ENCODE data around the gene ATP10B.
"Not testable (repeated sequence)": the region's sequence is repeated elsewhere in the genome, so short reads cannot be mapped to it uniquely, and the experiment has no call there.

Gene ATP10B

DNA sequence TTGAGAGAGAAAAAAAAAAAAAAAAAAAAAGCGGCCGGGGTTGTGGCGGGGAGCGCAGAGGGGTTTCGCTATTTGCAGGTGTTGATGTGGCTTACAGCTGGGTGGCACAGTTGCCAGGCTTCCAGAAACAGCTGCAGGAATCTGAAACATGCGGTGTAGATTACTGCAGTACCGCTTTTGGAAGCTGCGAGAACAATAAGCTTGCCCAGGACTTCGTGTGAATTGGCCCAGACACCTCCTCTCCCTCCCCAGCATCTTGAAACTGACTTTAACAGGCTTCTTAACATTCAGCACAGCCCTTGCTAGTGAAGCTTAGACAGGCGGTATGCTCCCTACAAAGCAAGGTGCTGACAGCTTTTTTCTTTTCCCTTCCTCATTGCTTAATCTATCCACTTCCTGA, 104.0 kb downstream of the ATP10B start:
- Histone ChIP-seq H3K4me1 (ENCODE audit: control insufficient read depth in 1 of 2, insufficient read depth in 2 of 2, low read length in 2 of 2) (no peaks in the 10 kb centered on the region), H3K27ac (ENCODE audit: low read length) (no peak overlapping the region), H3K9me3 (ENCODE audit: control insufficient read depth in 1 of 2, low read length in 2 of 2) (no peaks in the 10 kb centered on the region), H3K4me3 (ENCODE audit: low read depth in 1 of 2, low read length in 2 of 2) (no peak overlapping the region), H3K27me3 (ENCODE audit: low read depth, low read length) (no peaks in the 10 kb centered on the region), H3K36me3 (ENCODE audit: control insufficient read depth in 1 of 2, insufficient read depth in 2 of 2, low read length in 2 of 2) (no peaks in the 10 kb centered on the region)

DNA sequence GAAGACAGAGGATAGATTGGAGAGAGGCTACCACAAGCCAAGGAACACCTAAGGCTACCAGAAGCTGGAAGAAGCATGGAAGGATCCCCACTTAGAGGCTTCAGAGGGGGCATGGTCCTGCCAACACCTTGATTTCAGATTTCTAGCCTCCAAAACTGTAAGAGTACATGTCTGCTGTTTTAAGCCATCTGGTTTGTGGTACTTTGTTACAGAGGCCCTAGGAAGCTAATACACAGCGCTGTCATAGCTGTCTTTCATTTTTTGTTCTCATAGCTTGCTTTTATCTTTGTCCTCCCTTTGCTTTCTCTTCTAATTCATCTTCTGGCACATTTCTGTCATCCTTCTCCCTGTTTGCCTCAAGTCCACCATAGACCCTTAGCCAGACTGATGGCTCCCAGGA, 104.5 kb downstream of the ATP10B start:
- H3K9me3 ChIP-seq (ENCODE audit: control insufficient read depth in 1 of 2, low read length in 2 of 2): no peaks in the 10 kb centered on the region
- H3K4me3 ChIP-seq (ENCODE audit: low read depth in 1 of 2, low read length in 2 of 2): no peak overlapping the region
- no peaks in the 10 kb centered on the region for H3K36me3 ChIP-seq (ENCODE audit: control insufficient read depth in 1 of 2, insufficient read depth in 2 of 2, low read length in 2 of 2)
- H3K4me1 ChIP-seq (ENCODE audit: control insufficient read depth in 1 of 2, insufficient read depth in 2 of 2, low read length in 2 of 2): no peaks in the 10 kb centered on the region
- no peaks in the 10 kb centered on the region for H3K27me3 ChIP-seq (ENCODE audit: low read depth, low read length)
- H3K27ac ChIP-seq (ENCODE audit: low read length): no peak overlapping the region

DNA sequence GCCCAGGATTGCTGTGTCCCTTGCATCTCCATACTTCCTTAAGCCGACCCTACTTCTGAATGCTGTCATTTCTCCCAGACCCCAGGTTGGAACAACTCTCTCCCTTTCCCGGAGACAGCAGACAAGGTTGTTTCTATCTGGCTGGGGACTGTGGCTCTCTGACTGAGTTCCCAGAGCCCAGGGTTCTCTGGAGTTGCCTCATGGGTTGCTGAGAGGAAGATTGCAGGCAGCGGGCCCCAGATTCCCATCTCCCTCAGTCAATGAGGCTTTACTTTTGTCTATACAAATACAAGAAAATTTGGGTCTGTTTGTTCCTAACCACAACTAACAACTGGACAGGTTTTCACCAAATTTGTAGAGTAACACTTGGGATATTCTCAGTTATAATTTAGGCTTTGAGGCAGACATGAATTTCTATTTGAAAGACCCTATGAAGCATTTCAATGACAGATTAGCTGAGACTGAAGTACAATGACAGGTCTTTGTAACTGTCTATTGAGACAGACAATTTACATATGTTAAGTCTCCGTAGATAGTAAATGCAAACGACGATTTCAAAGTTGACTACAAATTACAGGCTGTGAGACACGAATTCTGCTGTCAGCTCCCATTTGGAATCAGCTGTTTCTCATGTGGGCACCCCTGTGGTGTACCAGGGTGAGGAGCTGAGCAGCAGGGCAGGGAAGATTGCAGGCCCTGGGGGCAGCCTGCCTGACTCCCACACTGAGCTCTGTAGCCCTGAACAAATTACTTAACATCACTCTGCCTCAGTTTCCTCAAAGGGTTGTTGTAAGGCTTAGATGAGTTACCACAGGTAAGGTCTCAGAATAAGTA, 107.5 kb downstream of the ATP10B start:
- Histone ChIP-seq H3K27ac (ENCODE audit: low read length) (no peak overlapping the region), H3K36me3 (ENCODE audit: control insufficient read depth in 1 of 2, insufficient read depth in 2 of 2, low read length in 2 of 2) (no peaks in the 10 kb centered on the region), H3K4me1 (ENCODE audit: control insufficient read depth in 1 of 2, insufficient read depth in 2 of 2, low read length in 2 of 2) (no peaks in the 10 kb centered on the region), H3K4me3 (ENCODE audit: low read depth in 1 of 2, low read length in 2 of 2) (no peak overlapping the region), H3K9me3 (ENCODE audit: control insufficient read depth in 1 of 2, low read length in 2 of 2) (no peaks in the 10 kb centered on the region), H3K27me3 (ENCODE audit: low read depth, low read length) (no peaks in the 10 kb centered on the region)

DNA sequence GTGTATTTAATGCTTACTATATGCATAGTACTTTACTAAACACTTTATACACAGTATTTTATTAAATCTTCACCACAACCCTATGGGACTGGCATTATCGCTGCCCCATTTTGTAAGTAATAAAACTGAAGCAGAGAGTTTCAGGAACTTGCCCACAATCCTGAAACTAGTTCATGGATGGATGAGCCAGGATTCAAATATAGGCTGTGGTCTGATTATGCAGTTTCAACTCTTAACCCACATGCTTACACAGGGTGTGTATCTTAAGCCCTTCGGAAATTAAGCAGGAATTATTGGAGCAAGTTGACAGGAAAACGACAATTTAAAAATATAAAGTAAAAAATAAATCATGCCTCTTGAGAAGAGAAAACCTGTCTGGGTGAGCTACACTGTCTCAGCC, 109.0 kb downstream of the ATP10B start:
- H3K4me1 ChIP-seq (ENCODE audit: control insufficient read depth in 1 of 2, insufficient read depth in 2 of 2, low read length in 2 of 2): no peaks in the 10 kb centered on the region
- H3K36me3 ChIP-seq (ENCODE audit: control insufficient read depth in 1 of 2, insufficient read depth in 2 of 2, low read length in 2 of 2): no peaks in the 10 kb centered on the region

DNA sequence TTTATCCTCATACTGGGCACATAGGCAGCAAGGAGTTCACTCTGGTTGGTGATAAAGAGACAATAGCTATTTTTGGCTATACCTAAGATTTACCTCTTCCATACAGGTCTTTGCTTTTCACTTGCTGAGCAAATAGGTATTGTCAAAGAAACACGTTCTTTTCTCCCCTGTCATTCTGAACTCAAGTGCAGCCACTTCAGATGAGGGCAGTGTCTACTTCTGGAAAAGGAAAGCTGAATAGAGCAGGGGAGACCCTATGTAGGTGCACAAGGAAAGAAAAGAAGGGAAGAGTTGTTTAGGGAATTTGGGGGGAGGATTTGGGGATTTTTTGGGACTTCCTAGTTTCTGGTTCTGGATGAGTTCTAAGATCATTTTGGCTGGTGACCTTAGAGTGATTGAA, 109.6 kb downstream of the ATP10B start:
- H3K36me3 ChIP-seq (ENCODE audit: control insufficient read depth in 1 of 2, insufficient read depth in 2 of 2, low read length in 2 of 2): no peaks in the 10 kb centered on the region
- H3K4me3 ChIP-seq (ENCODE audit: low read depth in 1 of 2, low read length in 2 of 2): no peak overlapping the region
- H3K4me1 ChIP-seq (ENCODE audit: control insufficient read depth in 1 of 2, insufficient read depth in 2 of 2, low read length in 2 of 2): no peaks in the 10 kb centered on the region
- no peaks in the 10 kb centered on the region for H3K27me3 ChIP-seq (ENCODE audit: low read depth, low read length)
- no peak overlapping the region for H3K27ac ChIP-seq (ENCODE audit: low read length)
- no peaks in the 10 kb centered on the region for H3K9me3 ChIP-seq (ENCODE audit: control insufficient read depth in 1 of 2, low read length in 2 of 2)

More for the DNA sequence above, 109.0 kb downstream of the ATP10B start:
- Histone ChIP-seq H3K27ac (ENCODE audit: low read length) (no peak overlapping the region), H3K4me3 (ENCODE audit: low read depth in 1 of 2, low read length in 2 of 2) (no peak overlapping the region), H3K9me3 (ENCODE audit: control insufficient read depth in 1 of 2, low read length in 2 of 2) (no peaks in the 10 kb centered on the region), H3K27me3 (ENCODE audit: low read depth, low read length) (no peaks in the 10 kb centered on the region)

DNA sequence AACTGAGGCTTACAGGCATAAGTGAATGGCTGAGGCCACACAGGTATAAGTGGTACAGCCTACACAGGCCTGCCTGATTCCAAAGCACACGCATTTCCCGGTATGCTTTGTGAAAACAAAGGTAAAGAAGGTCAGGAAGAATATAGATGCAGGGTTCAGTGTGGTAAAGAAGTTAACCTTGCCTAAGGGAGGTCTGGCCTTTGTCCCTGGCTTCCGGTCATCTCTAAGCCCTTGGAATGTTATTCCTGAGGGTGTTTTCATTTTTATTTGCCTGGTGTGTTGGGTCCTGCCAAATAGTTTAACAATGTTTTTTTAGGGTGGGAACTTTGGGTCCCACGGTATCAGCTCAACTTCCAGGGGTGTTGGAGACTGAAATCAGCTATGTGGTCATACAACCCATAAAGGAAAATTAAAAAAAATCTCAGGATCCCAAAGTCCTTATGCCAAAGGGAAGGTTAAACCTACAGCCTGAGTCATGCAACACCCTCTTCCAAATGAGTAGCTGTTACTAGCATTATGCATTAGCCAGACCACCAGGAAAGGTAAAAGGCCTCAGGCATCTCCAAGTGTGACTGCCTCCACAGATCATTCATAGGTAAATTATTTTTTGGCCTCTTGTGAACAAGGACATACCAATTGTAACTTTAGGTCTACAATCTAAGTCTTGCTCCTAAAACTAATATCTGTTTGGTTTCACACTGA, 124.6 kb downstream of the ATP10B start:
- Histone ChIP-seq H3K27me3 (ENCODE audit: low read depth, low read length) (no peaks in the 10 kb centered on the region), H3K27ac (ENCODE audit: low read length) (no peak overlapping the region), H3K36me3 (ENCODE audit: control insufficient read depth in 1 of 2, insufficient read depth in 2 of 2, low read length in 2 of 2) (no peaks in the 10 kb centered on the region), H3K4me1 (ENCODE audit: control insufficient read depth in 1 of 2, insufficient read depth in 2 of 2, low read length in 2 of 2) (no peaks in the 10 kb centered on the region), H3K9me3 (ENCODE audit: control insufficient read depth in 1 of 2, low read length in 2 of 2) (no peaks in the 10 kb centered on the region), H3K4me3 (ENCODE audit: low read depth in 1 of 2, low read length in 2 of 2) (no peak overlapping the region)

DNA sequence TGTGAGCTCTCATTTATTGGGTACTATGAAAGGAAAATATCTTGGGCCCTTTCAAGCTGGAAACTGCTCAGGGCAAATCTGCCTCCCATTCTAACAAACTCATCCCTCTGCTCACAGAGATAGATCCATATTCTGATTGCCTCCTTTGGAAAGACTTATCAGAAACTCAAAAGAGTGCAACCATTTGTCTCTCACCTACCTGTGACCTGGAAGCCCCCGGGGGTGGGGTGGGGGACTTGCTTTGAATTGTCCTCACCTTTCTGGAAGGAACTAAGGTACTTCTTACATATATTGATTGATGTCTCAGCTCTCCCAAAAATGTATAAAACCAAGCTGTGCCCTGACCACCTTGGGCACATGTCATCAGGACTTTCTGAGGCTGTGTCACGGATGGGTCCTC, 125.3 kb downstream of the ATP10B start:
- H3K27me3 ChIP-seq (ENCODE audit: low read depth, low read length): no peaks in the 10 kb centered on the region
- no peaks in the 10 kb centered on the region for H3K4me1 ChIP-seq (ENCODE audit: control insufficient read depth in 1 of 2, insufficient read depth in 2 of 2, low read length in 2 of 2)
- no peaks in the 10 kb centered on the region for H3K9me3 ChIP-seq (ENCODE audit: control insufficient read depth in 1 of 2, low read length in 2 of 2)
- H3K27ac ChIP-seq (ENCODE audit: low read length): no peak overlapping the region
- no peaks in the 10 kb centered on the region for H3K36me3 ChIP-seq (ENCODE audit: control insufficient read depth in 1 of 2, insufficient read depth in 2 of 2, low read length in 2 of 2)
- no peak overlapping the region for H3K4me3 ChIP-seq (ENCODE audit: low read depth in 1 of 2, low read length in 2 of 2)

DNA sequence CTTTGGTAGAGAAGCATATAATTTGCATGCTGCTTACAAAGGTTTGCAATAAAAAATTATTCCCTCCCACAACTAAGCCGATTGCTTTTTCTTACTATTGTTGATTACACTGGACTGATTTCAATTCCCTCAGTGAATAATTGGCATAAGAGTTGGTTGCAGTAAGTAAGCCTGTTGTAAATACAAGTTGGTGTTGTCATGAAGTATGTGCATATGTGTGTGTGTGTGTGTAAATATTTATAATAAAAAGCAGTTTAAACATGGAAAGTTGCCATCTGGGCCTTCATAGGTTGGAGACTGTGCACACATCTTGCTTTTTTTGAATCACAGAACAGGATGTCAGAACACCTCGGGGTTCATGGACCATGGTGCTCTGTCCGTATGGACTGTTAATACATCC, 131.2 kb downstream of the ATP10B start:
- H3K36me3 ChIP-seq (ENCODE audit: control insufficient read depth in 1 of 2, insufficient read depth in 2 of 2, low read length in 2 of 2): no peaks in the 10 kb centered on the region
- no peak overlapping the region for H3K27ac ChIP-seq (ENCODE audit: low read length)
- no peaks in the 10 kb centered on the region for H3K4me1 ChIP-seq (ENCODE audit: control insufficient read depth in 1 of 2, insufficient read depth in 2 of 2, low read length in 2 of 2)
- H3K4me3 ChIP-seq (ENCODE audit: low read depth in 1 of 2, low read length in 2 of 2): no peak overlapping the region
- H3K27me3 ChIP-seq (ENCODE audit: low read depth, low read length): no peaks in the 10 kb centered on the region
- H3K9me3 ChIP-seq (ENCODE audit: control insufficient read depth in 1 of 2, low read length in 2 of 2): no peaks in the 10 kb centered on the region

DNA sequence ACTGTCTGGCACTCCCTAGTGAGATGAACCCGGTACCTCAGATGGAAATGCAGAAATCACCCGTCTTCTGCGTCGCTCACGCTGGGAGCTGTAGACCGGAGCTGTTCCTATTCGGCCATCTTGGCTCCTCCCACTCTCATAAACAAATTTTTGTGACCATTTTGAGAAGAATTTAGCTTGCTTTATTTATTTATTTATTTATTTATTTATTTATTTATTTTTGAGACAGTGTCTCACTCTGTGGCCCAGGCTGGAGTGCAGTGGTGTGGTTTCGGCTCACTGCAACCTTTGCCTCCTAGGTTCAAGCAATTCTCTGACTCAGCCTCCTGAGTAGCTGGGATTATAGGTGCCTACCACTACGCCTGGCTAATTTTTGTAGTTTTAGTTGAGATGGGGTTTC, 136.5 kb downstream of the ATP10B start:
- not testable (repeated sequence) for H3K36me3 ChIP-seq (ENCODE audit: control insufficient read depth in 1 of 2, insufficient read depth in 2 of 2, low read length in 2 of 2); H3K9me3 ChIP-seq (ENCODE audit: control insufficient read depth in 1 of 2, low read length in 2 of 2); H3K27me3 ChIP-seq (ENCODE audit: low read depth, low read length); H3K4me3 ChIP-seq (ENCODE audit: low read depth in 1 of 2, low read length in 2 of 2); H3K27ac ChIP-seq (ENCODE audit: low read length); H3K4me1 ChIP-seq (ENCODE audit: control insufficient read depth in 1 of 2, insufficient read depth in 2 of 2, low read length in 2 of 2)

DNA sequence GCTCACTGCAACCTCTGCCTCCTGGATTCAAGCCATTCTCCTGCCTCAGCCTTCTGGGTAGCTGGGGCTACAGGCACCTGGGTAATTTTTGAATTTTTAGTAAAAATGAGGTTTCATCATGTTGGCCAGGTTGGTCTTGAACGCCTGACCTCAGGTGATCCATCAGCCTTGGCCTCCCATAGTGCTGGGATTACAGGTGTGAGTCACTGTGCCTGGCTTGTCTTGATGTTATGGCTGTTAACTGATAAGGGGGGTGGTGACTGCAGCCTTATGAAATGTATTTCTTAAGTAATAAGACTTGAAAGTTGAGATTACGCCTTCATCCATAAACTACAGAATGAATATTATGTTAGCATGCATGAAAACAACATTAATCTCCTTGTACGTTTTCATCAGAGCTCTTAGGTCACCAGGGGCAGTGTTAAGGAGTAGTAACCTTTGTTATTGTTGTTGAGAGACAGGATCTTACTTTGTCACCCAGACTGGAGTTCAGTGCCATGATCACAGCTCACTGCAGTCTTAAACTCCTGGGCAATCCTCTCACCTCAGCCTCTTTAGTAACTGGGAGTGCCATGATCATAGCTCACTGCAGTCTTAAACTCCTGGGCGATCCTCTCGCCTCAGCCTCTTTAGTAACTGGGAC, 148.3 kb downstream of the ATP10B start:
- H3K9me3 ChIP-seq (ENCODE audit: control insufficient read depth in 1 of 2, low read length in 2 of 2): no peaks in the 10 kb centered on the region
- no peak overlapping the region for H3K27ac ChIP-seq (ENCODE audit: low read length)
- H3K4me3 ChIP-seq (ENCODE audit: low read depth in 1 of 2, low read length in 2 of 2): no peak overlapping the region
- no peaks in the 10 kb centered on the region for H3K27me3 ChIP-seq (ENCODE audit: low read depth, low read length)
- H3K4me1 ChIP-seq (ENCODE audit: control insufficient read depth in 1 of 2, insufficient read depth in 2 of 2, low read length in 2 of 2): no peaks in the 10 kb centered on the region
- no peaks in the 10 kb centered on the region for H3K36me3 ChIP-seq (ENCODE audit: control insufficient read depth in 1 of 2, insufficient read depth in 2 of 2, low read length in 2 of 2)

DNA sequence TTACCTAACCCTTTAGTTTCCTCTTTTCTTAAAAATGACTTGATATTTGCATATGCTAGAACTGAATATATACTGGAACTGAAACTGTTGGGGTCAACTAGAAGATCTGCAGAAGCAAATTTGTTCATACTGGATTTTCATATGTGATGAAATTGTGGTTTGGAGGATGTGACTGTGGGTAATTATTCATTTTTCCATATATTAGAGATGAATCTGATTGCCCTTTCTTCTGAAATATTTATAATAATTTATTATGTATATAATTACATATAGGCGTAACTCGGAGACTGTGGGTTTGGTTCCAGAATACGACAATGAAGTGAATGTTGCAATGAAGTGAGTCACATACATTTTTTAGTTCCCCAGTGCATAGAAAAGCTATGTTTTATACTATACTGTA, 149.1 kb downstream of the ATP10B start:
- Histone ChIP-seq H3K36me3 (ENCODE audit: control insufficient read depth in 1 of 2, insufficient read depth in 2 of 2, low read length in 2 of 2) (no peaks in the 10 kb centered on the region), H3K27ac (ENCODE audit: low read length) (no peak overlapping the region), H3K4me1 (ENCODE audit: control insufficient read depth in 1 of 2, insufficient read depth in 2 of 2, low read length in 2 of 2) (no peaks in the 10 kb centered on the region), H3K27me3 (ENCODE audit: low read depth, low read length) (no peaks in the 10 kb centered on the region), H3K4me3 (ENCODE audit: low read depth in 1 of 2, low read length in 2 of 2) (no peak overlapping the region), H3K9me3 (ENCODE audit: control insufficient read depth in 1 of 2, low read length in 2 of 2) (no peaks in the 10 kb centered on the region)

Measured in muscle layer of duodenum (tissue), 2 donors.